CD4-positive, alpha-beta T cell treated with Interleukin-21 for 1 hour (primary cell): ENCODE measurements around the gene MAGI2.

ENCODE experiments used
- DNase-seq: peaks from one replicate; pipeline ENCODE4 v3.0.0-alpha.2; 2020

The MAGI2 gene

GRCh38 chr7:79453558-79454360 lies at the start of gene MAGI2:
Gene MAGI2 (minus strand): TSS chr7:79453667. CDS start chr7:79453320, 347 bp downstream.
- no peak for DNase-seq

- no peak for DNase-seq
These were observed 48.7 kb upstream of the MAGI2 start for GRCh38 chr7:79502151-79502550.

- DNase-seq: no peak
These were observed 47.3 kb upstream of the MAGI2 start for GRCh38 chr7:79500759-79501158.

- DNase-seq: no peak
These were observed 44.3 kb upstream of the MAGI2 start for GRCh38 chr7:79497728-79498127.

GRCh38 chr7:79495544-79496272 lies 42.2 kb upstream of the MAGI2 start:
- DNase-seq: no peak

- DNase-seq: no peak
These were observed 40.6 kb upstream of the MAGI2 start for GRCh38 chr7:79494046-79494445.

GRCh38 chr7:79489371-79489770 lies 35.9 kb upstream of the MAGI2 start:
- DNase-seq: no peak

GRCh38 chr7:79478386-79478785 lies 24.9 kb upstream of the MAGI2 start:
- no peak for DNase-seq

GRCh38 chr7:79475455-79475854 lies 22.0 kb upstream of the MAGI2 start:
- no peak for DNase-seq

- DNase-seq: no peak
These were observed 18.2 kb upstream of the MAGI2 start for GRCh38 chr7:79471699-79472098.

- DNase-seq: no peak
These were observed 17.8 kb upstream of the MAGI2 start for GRCh38 chr7:79471283-79471682.

GRCh38 chr7:79465551-79465950 lies 12.1 kb upstream of the MAGI2 start:
- DNase-seq: no peak

GRCh38 chr7:79464051-79464450 lies 10.6 kb upstream of the MAGI2 start:
- DNase-seq: no peak

- DNase-seq: no peak
These were observed 8.9 kb upstream of the MAGI2 start for GRCh38 chr7:79462390-79462789.

GRCh38 chr7:79461660-79462059 lies 8.2 kb upstream of the MAGI2 start:
- DNase-seq: no peak

- no peak for DNase-seq
These were observed 5.9 kb upstream of the MAGI2 start for GRCh38 chr7:79459381-79459780.

GRCh38 chr7:79458796-79459195 lies 5.3 kb upstream of the MAGI2 start:
- DNase-seq: no peak

GRCh38 chr7:79455173-79455790 lies 1.8 kb upstream of the MAGI2 start:
- DNase-seq: no peak

- no peak for DNase-seq
These were observed 994 bp upstream of the MAGI2 start for GRCh38 chr7:79454361-79454960.

- DNase-seq: no peak
These were observed 255 bp downstream of the MAGI2 start for GRCh38 chr7:79453266-79453557.

GRCh38 chr7:79452495-79453265 lies 787 bp downstream of the MAGI2 start:
- no peak for DNase-seq

GRCh38 chr7:79452032-79452494 lies 1.4 kb downstream of the MAGI2 start:
- DNase-seq: no peak

- no peak for DNase-seq
These were observed 1.9 kb downstream of the MAGI2 start for GRCh38 chr7:79451580-79451979.
